ENCODE data around the gene GMPR2.

DNA sequence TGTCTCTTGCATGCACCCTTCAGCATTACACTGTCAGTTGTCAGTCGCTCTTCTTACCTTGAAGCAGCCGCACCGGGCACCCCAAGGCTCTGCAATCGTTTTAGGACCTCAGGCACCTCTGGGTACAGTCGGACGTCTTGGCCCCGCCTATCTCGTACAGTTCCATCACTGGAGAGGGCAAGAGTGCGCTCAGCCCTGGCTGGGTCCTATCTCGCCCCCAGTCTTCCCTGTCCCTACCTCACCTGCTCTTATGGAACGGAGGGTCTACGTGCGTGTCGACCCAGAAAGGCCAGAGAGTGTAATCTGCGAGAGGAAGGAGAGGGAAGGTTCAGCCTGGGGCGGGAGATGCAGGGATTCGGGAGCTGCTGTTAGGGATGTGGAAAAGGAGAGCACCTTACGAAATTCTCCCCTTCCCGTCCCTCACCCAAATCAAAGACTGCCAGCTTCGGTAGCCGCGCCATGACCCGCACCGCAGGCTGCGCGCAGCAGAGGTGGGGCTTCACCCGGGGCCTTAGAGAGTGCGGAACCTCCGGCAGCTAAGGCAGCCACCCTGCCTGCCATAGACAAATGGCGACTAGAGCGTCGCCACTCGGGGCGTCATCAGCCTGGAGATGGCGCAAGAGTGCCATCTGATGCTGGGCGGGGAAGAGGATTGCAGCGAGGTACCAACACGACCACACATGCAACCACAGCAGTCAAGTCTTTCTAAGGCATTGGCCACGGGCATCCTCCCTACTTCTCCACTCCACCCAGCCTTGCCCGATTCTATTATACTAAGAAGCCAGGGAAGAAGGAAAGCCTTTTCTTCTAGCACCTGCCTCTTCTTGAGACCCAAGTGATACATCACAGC, 17.0 kb upstream of the GMPR2 start, which contains the start of gene MDP1:
- TF ChIP-seq, protein P1, sequence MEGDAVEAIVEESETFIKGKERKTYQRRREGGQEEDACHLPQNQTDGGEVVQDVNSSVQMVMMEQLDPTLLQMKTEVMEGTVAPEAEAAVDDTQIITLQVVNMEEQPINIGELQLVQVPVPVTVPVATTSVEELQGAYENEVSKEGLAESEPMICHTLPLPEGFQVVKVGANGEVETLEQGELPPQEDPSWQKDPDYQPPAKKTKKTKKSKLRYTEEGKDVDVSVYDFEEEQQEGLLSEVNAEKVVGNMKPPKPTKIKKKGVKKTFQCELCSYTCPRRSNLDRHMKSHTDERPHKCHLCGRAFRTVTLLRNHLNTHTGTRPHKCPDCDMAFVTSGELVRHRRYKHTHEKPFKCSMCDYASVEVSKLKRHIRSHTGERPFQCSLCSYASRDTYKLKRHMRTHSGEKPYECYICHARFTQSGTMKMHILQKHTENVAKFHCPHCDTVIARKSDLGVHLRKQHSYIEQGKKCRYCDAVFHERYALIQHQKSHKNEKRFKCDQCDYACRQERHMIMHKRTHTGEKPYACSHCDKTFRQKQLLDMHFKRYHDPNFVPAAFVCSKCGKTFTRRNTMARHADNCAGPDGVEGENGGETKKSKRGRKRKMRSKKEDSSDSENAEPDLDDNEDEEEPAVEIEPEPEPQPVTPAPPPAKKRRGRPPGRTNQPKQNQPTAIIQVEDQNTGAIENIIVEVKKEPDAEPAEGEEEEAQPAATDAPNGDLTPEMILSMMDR (conservative IDR thresholded peaks at IDR 0.05; ENCODE audit: low read depth in 2 of 2): peak; percentile 60 to 85
- TF ChIP-seq, protein P2, sequence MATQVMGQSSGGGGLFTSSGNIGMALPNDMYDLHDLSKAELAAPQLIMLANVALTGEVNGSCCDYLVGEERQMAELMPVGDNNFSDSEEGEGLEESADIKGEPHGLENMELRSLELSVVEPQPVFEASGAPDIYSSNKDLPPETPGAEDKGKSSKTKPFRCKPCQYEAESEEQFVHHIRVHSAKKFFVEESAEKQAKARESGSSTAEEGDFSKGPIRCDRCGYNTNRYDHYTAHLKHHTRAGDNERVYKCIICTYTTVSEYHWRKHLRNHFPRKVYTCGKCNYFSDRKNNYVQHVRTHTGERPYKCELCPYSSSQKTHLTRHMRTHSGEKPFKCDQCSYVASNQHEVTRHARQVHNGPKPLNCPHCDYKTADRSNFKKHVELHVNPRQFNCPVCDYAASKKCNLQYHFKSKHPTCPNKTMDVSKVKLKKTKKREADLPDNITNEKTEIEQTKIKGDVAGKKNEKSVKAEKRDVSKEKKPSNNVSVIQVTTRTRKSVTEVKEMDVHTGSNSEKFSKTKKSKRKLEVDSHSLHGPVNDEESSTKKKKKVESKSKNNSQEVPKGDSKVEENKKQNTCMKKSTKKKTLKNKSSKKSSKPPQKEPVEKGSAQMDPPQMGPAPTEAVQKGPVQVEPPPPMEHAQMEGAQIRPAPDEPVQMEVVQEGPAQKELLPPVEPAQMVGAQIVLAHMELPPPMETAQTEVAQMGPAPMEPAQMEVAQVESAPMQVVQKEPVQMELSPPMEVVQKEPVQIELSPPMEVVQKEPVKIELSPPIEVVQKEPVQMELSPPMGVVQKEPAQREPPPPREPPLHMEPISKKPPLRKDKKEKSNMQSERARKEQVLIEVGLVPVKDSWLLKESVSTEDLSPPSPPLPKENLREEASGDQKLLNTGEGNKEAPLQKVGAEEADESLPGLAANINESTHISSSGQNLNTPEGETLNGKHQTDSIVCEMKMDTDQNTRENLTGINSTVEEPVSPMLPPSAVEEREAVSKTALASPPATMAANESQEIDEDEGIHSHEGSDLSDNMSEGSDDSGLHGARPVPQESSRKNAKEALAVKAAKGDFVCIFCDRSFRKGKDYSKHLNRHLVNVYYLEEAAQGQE (IDR thresholded peaks at IDR 0.05; ENCODE audit: unreplicated experiment): no peak
- TF ChIP-seq POLR2AphosphoS5 (IDR thresholded peaks at IDR 0.05; ENCODE audit: low read depth): peak; percentile 84
- TF ChIP-seq NANOG (IDR thresholded peaks at IDR 0.05; ENCODE audit: borderline replicate concordance): no peak
- TF ChIP-seq ZNF114 (CRISPR knock-in tag; IDR thresholded peaks at IDR 0.05): no peak
